T-cell (primary cell): ENCODE measurements around the gene TRIM75. TPM values are rescaled to one million over a fixed set of nuclear protein-coding genes. Genes with fewer than 3 reads are reported as not detected.

Experiments
- ATAC-seq, 4 experiments: fragments of 200-7000 bp in 3 of 4; fragments of 150-1000 bp in 1 of 4; cut with Tn5 transposase; replicated peaks in 1 of 4; 1 replicate in 3 of 4; 2 replicates in 1 of 4; pipeline ENCODE4 v1.10.0; 2021; ENCODE audit warnings: moderate library complexity in 3 of 4, mild to moderate bottlenecking in 2 of 4, moderate number of reproducible peaks in 1 of 4
- CTCF ChIA-PET, 2 donors: fragments of 300-600 bp; sonication (Branson Sonifier 250); formaldehyde crosslinking; loops; one replicate each; lab custom pipeline; 2022; ENCODE audit warnings: antibody characterized with exemption in 2 of 2; lab: Charles Lee
- POLR2A ChIA-PET, 2 donors: fragments of 300-600 bp; sonication (Branson Sonifier 250); formaldehyde crosslinking; loops; one replicate each; lab custom pipeline; 2022; ENCODE audit warnings: antibody characterized with exemption in 2 of 2; lab: Charles Lee
- DNase-seq, 35 experiments: peaks; one replicate each; pipeline versions ENCODE4 v3.0.0 to v3.0.0-alpha.2; 2013 to 2023
- H3K27ac ChIP-seq: one replicate; pipeline ENCODE4 v1.5.1; 2013; ENCODE audit warnings: low read length
- H3K27me3 ChIP-seq, 2 experiments: replicated peaks in 1 of 2; 1 replicate in 1 of 2; 2 replicates in 1 of 2; pipeline versions ENCODE4 v1.6.1 to v1.7.0; 2013; ENCODE audit warnings: low read length in 1 of 2, mixed read lengths in 1 of 2; ENCODE audit not compliant: control insufficient read depth in 2 of 2, insufficient read depth in 2 of 2; ENCODE audit errors: extremely low read depth in 1 of 2
- H3K36me3 ChIP-seq, 2 donors: 1 replicate in 1 of 2; 2 replicates in 1 of 2; pipeline versions ENCODE4 v1.6.1 to v1.7.0; 2013; ENCODE audit warnings: low read length in 1 of 2; ENCODE audit not compliant: control insufficient read depth in 2 of 2, insufficient read depth in 1 of 2; ENCODE audit errors: extremely low read depth in 1 of 2
- H3K4me1 ChIP-seq, 2 experiments: 1 replicate in 1 of 2; 2 replicates in 1 of 2; pipeline versions ENCODE4 v1.6.1 to v1.7.0; 2013; ENCODE audit warnings: low read length in 2 of 2, mixed read lengths in 1 of 2; ENCODE audit not compliant: insufficient read depth in 2 of 2, control insufficient read depth in 1 of 2; ENCODE audit errors: extremely low read depth in 1 of 2
- H3K4me3 ChIP-seq, 2 donors: 1 replicate in 1 of 2; 2 replicates in 1 of 2; pipeline versions ENCODE4 v1.5.1 to v1.7.0; 2013; ENCODE audit warnings: mild to moderate bottlenecking in 2 of 2, low read length in 1 of 2, moderate library complexity in 1 of 2; ENCODE audit not compliant: control insufficient read depth in 1 of 2; ENCODE audit errors: extremely low read depth in 1 of 2
- H3K9me3 ChIP-seq: 2 replicates; pipeline ENCODE4 v1.7.0; 2013
- H3K27ac Mint-ChIP-seq, 2 donors: one replicate each; pipeline ENCODE4 v1.8.0; 2020 to 2021; ENCODE audit warnings: mild to moderate bottlenecking in 2 of 2, mixed read lengths in 2 of 2
- H3K27me3 Mint-ChIP-seq, 2 donors: one replicate each; pipeline ENCODE4 v1.8.0; 2021 to 2022; ENCODE audit warnings: mixed read lengths in 2 of 2
- H3K36me3 Mint-ChIP-seq: one replicate; pipeline ENCODE4 v1.8.0; 2021; ENCODE audit warnings: mixed read lengths
- H3K4me1 Mint-ChIP-seq, 3 donors: one replicate each; pipeline ENCODE4 v1.8.0; 2020 to 2022; ENCODE audit warnings: mixed read lengths in 3 of 3, mild to moderate bottlenecking in 1 of 3
- H3K4me3 Mint-ChIP-seq, 3 donors: one replicate each; pipeline ENCODE4 v1.8.0; 2020 to 2022; ENCODE audit warnings: mild to moderate bottlenecking in 3 of 3, mixed read lengths in 3 of 3, moderate library complexity in 3 of 3
- H3K9me3 Mint-ChIP-seq, 3 donors: one replicate each; pipeline ENCODE4 v1.8.0; 2020 to 2022; ENCODE audit warnings: mixed read lengths in 3 of 3
- WGBS: methylation state at CpG from one replicate; pipeline ENCODE4 v1.1.5; 2013; ENCODE audit warnings: missing lambda C conversion rate; ENCODE audit not compliant: insufficient coverage; 5-methylcytosine and 5-hydroxymethylcytosine counted together
- total RNA-seq, 35 experiments: library from RNA in 6 of 35; stranded (reverse) in 6 of 35; fragments of 120-200 nt in 1 of 35; gene quantifications; one replicate each; pipeline versions ENCODE4 v1.2.1 to v1.2.4 and lab custom pipeline; 2013 to 2026

The TRIM75 gene
- total RNA-seq, 5 donors from 2014 or later (not counting 1 experiment from before 2014, with no cell fraction given) = not detected

GRCh38 chr4:165101641-165102040, 48.0 kb downstream of the TRIM75 start:
- Histone ChIP-seq H3K4me1 (no peaks in the 10 kb centered on the region), H3K27ac (no peak overlapping the region), H3K27me3 (no peaks in the 10 kb centered on the region), H3K36me3 (peaks cover 8 to 26% of the 10 kb centered on the region in 2 donors), H3K9me3 (no peaks in the 10 kb centered on the region), H3K4me3 (no peak overlapping the region)
- DNase-seq (no peak), ATAC-seq (no peak)
- Mint-ChIP-seq H3K36me3 (peaks cover 26% of the 10 kb centered on the region), H3K4me1 (peaks cover 2 to 10% (median 2%) of the 10 kb centered on the region in 3 donors), H3K9me3 (no peaks in the 10 kb centered on the region), H3K27ac (no peak overlapping the region), H3K4me3 (no peak overlapping the region), H3K27me3 (no peaks in the 10 kb centered on the region)
- 83% methylated on average over 1 of the region's 3 CpGs for WGBS
- POLR2A ChIA-PET = no interaction called here
- CTCF ChIA-PET = no interaction called here

GRCh38 chr4:165106518-165106917, 52.9 kb downstream of the TRIM75 start:
- Mint-ChIP-seq H3K4me3 (no peak overlapping the region), H3K36me3 (peaks cover 7% of the 10 kb centered on the region), H3K4me1 (peaks cover 6 to 23% (median 10%) of the 10 kb centered on the region in 3 donors), H3K9me3 (no peaks in the 10 kb centered on the region), H3K27me3 (no peaks in the 10 kb centered on the region), H3K27ac (no peak overlapping the region)
- no peak overlapping the region for H3K27ac ChIP-seq
- DNase-seq (no peak), ATAC-seq (no peak)
- no peak overlapping the region for H3K4me3 ChIP-seq
- no peaks in the 10 kb centered on the region for H3K4me1 ChIP-seq
- CTCF ChIA-PET = interaction anchor here in 1 of 2 donors (0.7 kb wide), 1 partner anchor 236 kb away, joined by 3 read pairs; no protein-coding TSS in a partner anchor
- WGBS = 89% methylated on average over 6 of the region's 6 CpGs
- POLR2A ChIA-PET = interaction anchor here in 1 of 2 donors (0.5 kb wide), 1 partner anchor 25 kb away, joined by 5 read pairs; no protein-coding TSS in a partner anchor
- no peaks in the 10 kb centered on the region for H3K9me3 ChIP-seq
- H3K27me3 ChIP-seq = no peaks in the 10 kb centered on the region
- peaks cover 4 to 9% of the 10 kb centered on the region in 2 donors for H3K36me3 ChIP-seq

Other genes starting within 250 kb of the TRIM75 start
- gene APELA, start 176.7 kb upstream of the TRIM75 start, total RNA-seq = not detected
- gene TRIM61, start 76.2 kb upstream of the TRIM75 start, total RNA-seq = 1 to 10 TPM in 2 of 5 donors, under 1 TPM in 3; 0.38 to 1.9 (median 0.79) TPM
- gene TRIM60, start 21.9 kb upstream of the TRIM75 start, total RNA-seq = not detected
- gene TMEM192, start 59.0 kb downstream of the TRIM75 start, total RNA-seq = 1 to 10 TPM; 8.6 to 9.5 (median 9.5) TPM
- gene KLHL2, start 153.7 kb downstream of the TRIM75 start, total RNA-seq = 10 to 100 TPM; 18.9 to 24.6 (median 21.1) TPM